Left lung (tissue), 10 donors: Measurements from ENCODE around the gene SLC25A25. TPM values are rescaled to one million over a fixed set of nuclear protein-coding genes. Genes with fewer than 3 reads are reported as not detected.

Experiments
- ATAC-seq: fragments of 200-7000 bp; cut with Tn5 transposase; one replicate; pipeline ENCODE4 v1.9.1; 2020; ENCODE audit warnings: moderate library complexity
- DNase-seq, 4 donors: peaks; one replicate each; pipeline ENCODE4 v3.0.0-alpha.2; 2013 to 2020
- H3K27ac ChIP-seq, 2 donors: fragments of 200-600 bp; sonication (generic) in 1 of 2; one replicate each; pipeline versions ENCODE4 v1.5.0 to v1.8.0; 2020 to 2021
- H3K27me3 ChIP-seq, 2 donors: fragments of 200-600 bp; sonication (generic) in 1 of 2; one replicate each; pipeline versions ENCODE4 v1.5.0 to v1.8.0; 2020 to 2021
- H3K36me3 ChIP-seq, 2 donors: fragments of 200-600 bp; sonication (generic) in 1 of 2; one replicate each; pipeline versions ENCODE4 v1.5.0 to v1.8.0; 2020 to 2021
- H3K4me1 ChIP-seq, 2 donors: fragments of 200-600 bp; one replicate each; pipeline ENCODE4 v1.8.0; 2021
- H3K4me3 ChIP-seq, 2 donors: fragments of 200-600 bp; sonication (generic) in 1 of 2; one replicate each; pipeline versions ENCODE4 v1.5.0 to v1.8.0; 2020 to 2021; ENCODE audit warnings: mild to moderate bottlenecking in 1 of 2
- H3K9me3 ChIP-seq, 2 donors: fragments of 200-600 bp; sonication (generic) in 1 of 2; one replicate each; pipeline versions ENCODE4 v1.5.0 to v1.8.0; 2020 to 2021
- CTCF ChIP-seq, 2 donors: fragments of 200-600 bp; sonication (generic) in 1 of 2; IDR thresholded peaks; one replicate each; pipeline versions ENCODE4 v1.5.0 to v1.8.0; 2021; ENCODE audit warnings: antibody characterized with exemption in 2 of 2
- intact Hi-C, 2 donors: fragments of 100-400 bp; cut with DNase I; formaldehyde crosslinking; loops; one replicate each; pipeline versions ENCODE4 v1.11.2 to v1.14.2; 2022
- polyA plus RNA-seq, 6 donors: library from polyadenylated mRNA; unstranded; fragments of 120-200 nt; gene quantifications; one replicate each; pipeline ENCODE4 v1.2.1, GENCODE V29; 2013; ENCODE audit not compliant: insufficient read length in 6 of 6
- total RNA-seq, 2 donors: library from RNA; stranded (reverse); fragmentation: NEBNext Ultra II Directional; extraction: Animal tissue kit (Norgen Biotek cat#: 25700); gene quantifications; one replicate each; pipeline ENCODE4 v1.2.1, GENCODE V29; 2021
- donor health status: DM: no; HTN: yes; CAD: no.
- donor health status: DM: no; HTN: no; CAD: no.

SLC25A25 gene
- total and polyA plus RNA-seq, 8 donors = 9.8 to 21.0 (median 15.4) TPM

GRCh38 chr9:128051932-128052709 lies 15.9 kb upstream of the SLC25A25 start:
- Histone ChIP-seq H3K4me3 (no peak overlapping the region), H3K4me1 (peaks cover 18 to 43% of the 10 kb centered on the region in 2 donors), H3K27me3 (no peaks in the 10 kb centered on the region), H3K9me3 (no peaks in the 10 kb centered on the region), H3K36me3 (no peaks in the 10 kb centered on the region), H3K27ac (no peak overlapping the region)
- TF ChIP-seq CTCF (IDR thresholded peaks at IDR 0.05) = no peak
- intact Hi-C loops = no loop called here
- ATAC-seq (no peak), DNase-seq (no peak)

DNA sequence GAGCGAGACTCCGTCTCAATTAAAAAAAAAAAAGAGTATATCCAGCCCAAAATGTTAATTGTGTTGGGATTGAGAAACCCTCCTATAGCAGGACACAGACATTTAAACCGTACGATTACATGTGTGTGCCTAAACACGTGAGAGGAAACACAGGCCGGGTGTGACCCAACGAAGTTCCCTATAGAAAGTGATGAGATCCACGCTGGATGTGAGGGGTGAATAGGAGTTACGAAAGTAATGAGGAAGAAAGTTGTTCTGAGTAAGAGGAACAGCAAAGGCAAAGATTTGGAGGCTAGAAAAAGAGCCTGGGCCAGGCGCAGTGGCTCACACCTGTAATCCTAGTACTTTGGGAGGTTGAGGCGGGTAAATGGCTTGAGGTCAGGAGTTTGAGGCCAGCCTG lies 14.5 kb upstream of the SLC25A25 start:
- Histone ChIP-seq H3K27me3 (no peaks in the 10 kb centered on the region), H3K4me3 (no peak overlapping the region), H3K27ac (peak overlapping the region; percentile 44 to 87), H3K9me3 (no peaks in the 10 kb centered on the region), H3K4me1 (peaks cover 23 to 48% of the 10 kb centered on the region in 2 donors), H3K36me3 (no peaks in the 10 kb centered on the region)
- peak; percentile 52 for ATAC-seq
- peak in 1 of 4 donors; percentile 76 for DNase-seq
- TF ChIP-seq CTCF (IDR thresholded peaks at IDR 0.05) = no peak
- intact Hi-C loops = no loop called here

DNA sequence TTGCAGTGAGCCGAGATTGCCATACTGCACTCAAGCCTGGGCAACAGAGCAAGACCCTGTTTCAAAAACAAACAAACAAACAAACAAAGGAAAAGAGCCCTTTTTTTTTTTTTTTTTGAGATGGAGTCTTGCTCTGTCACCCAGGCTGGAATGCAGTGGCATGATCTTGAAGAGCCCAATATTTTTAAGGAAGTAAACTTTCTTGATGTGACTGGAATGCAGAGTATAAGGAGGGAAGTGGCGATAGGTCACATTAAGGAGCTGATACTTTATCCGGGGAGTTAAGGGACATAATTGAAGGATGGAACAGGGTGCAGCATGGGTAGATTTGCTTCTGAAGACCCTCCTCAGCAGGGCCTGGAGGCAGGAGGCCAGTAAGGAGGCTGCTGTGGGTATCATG lies 13.9 kb upstream of the SLC25A25 start:
- Histone ChIP-seq H3K27ac (peak overlapping the region; percentile 19 to 87), H3K9me3 (no peaks in the 10 kb centered on the region), H3K27me3 (no peaks in the 10 kb centered on the region), H3K4me3 (no peak overlapping the region), H3K4me1 (peaks cover 23 to 48% of the 10 kb centered on the region in 2 donors), H3K36me3 (no peaks in the 10 kb centered on the region)
- ATAC-seq (peak; percentile 44), DNase-seq (no peak)
- intact Hi-C loops = no loop called here
- no peak for TF ChIP-seq CTCF (IDR thresholded peaks at IDR 0.05)

- Histone ChIP-seq H3K36me3 (no peaks in the 10 kb centered on the region), H3K27me3 (no peaks in the 10 kb centered on the region), H3K4me1 (peaks cover 23 to 51% of the 10 kb centered on the region in 2 donors), H3K27ac (peak overlapping the region; percentile 49 to 75), H3K4me3 (no peak overlapping the region), H3K9me3 (no peaks in the 10 kb centered on the region)
- intact Hi-C loops = no loop called here
- peak; percentile 64 for ATAC-seq
- DNase-seq = peak in 2 of 4 donors; percentile 57 to 58
- TF ChIP-seq CTCF (IDR thresholded peaks at IDR 0.05) = no peak
These were observed 12.5 kb upstream of the SLC25A25 start for GRCh38 chr9:128055344-128056040.

GRCh38 chr9:128056086-128056485 lies 11.9 kb upstream of the SLC25A25 start:
- Histone ChIP-seq H3K9me3 (no peaks in the 10 kb centered on the region), H3K27me3 (no peaks in the 10 kb centered on the region), H3K4me3 (no peak overlapping the region), H3K36me3 (no peaks in the 10 kb centered on the region), H3K4me1 (peaks cover 23 to 57% of the 10 kb centered on the region in 2 donors), H3K27ac (peak overlapping the region; percentile 49 to 75)
- intact Hi-C loops = no loop called here
- DNase-seq = no peak
- no peak for TF ChIP-seq CTCF (IDR thresholded peaks at IDR 0.05)
- no peak for ATAC-seq
